Nephron (organoid): ENCODE data around the gene TMPRSS13.
"Not testable (repeated sequence)": the region's sequence is repeated elsewhere in the genome, so short reads cannot be mapped to it uniquely, and the experiment has no call there.

Source experiments
- H3K27ac Mint-ChIP-seq, 3 experiments: 2 replicates each; pipeline ENCODE4 v1.8.0; 2020; ENCODE audit warnings: mixed read lengths in 3 of 3, mild to moderate bottlenecking in 2 of 3, moderate library complexity in 1 of 3
- H3K27me3 Mint-ChIP-seq: 2 replicates; pipeline ENCODE4 v1.8.0; 2021; ENCODE audit warnings: low read depth, mild to moderate bottlenecking, moderate library complexity, mixed read lengths
- H3K36me3 Mint-ChIP-seq: 2 replicates; pipeline ENCODE4 v1.8.0; 2020; ENCODE audit warnings: low read depth, mixed read lengths
- H3K4me1 Mint-ChIP-seq: 2 replicates; pipeline ENCODE4 v1.8.0; 2020; ENCODE audit warnings: mixed read lengths
- H3K4me3 Mint-ChIP-seq, 3 experiments: 2 replicates each; pipeline ENCODE4 v1.8.0; 2020; ENCODE audit warnings: mild to moderate bottlenecking in 3 of 3, mixed read lengths in 3 of 3, moderate library complexity in 2 of 3
- H3K9me3 Mint-ChIP-seq: 2 replicates; pipeline ENCODE4 v1.8.0; 2020; ENCODE audit warnings: mixed read lengths
- CTCF ChIP-seq, 3 experiments: fragments of 200-600 bp; sonication (generic); IDR thresholded peaks; one replicate each; pipeline ENCODE4 v1.5.0; 2021; ENCODE audit warnings: antibody characterized with exemption in 3 of 3; ENCODE audit not compliant: unreplicated experiment in 3 of 3

TMPRSS13 gene

GRCh38 chr11:117953024-117953671 lies 23.9 kb upstream of the TMPRSS13 start:
- no peak for TF ChIP-seq CTCF (IDR thresholded peaks at IDR 0.05; ENCODE audit: unreplicated experiment in 3 of 3)
- Mint-ChIP-seq H3K4me1 (no peaks in the 10 kb centered on the region), H3K9me3 (peaks cover 18% of the 10 kb centered on the region), H3K4me3 (no peak overlapping the region), H3K27ac (no peak overlapping the region), H3K27me3 (peaks cover 11% of the 10 kb centered on the region), H3K36me3 (no peaks in the 10 kb centered on the region)

GRCh38 chr11:117950993-117951961 lies 22.1 kb upstream of the TMPRSS13 start:
- no peak overlapping the region for H3K4me3 Mint-ChIP-seq
- H3K36me3 Mint-ChIP-seq, result no peaks in the 10 kb centered on the region
- H3K9me3 Mint-ChIP-seq, result peaks cover 3% of the 10 kb centered on the region
- H3K4me1 Mint-ChIP-seq, result no peaks in the 10 kb centered on the region
- H3K27ac Mint-ChIP-seq, result no peak overlapping the region
- no peak for TF ChIP-seq CTCF (IDR thresholded peaks at IDR 0.05; ENCODE audit: unreplicated experiment in 3 of 3)
- peaks cover 11% of the 10 kb centered on the region for H3K27me3 Mint-ChIP-seq

GRCh38 chr11:117950301-117950700 lies 21.1 kb upstream of the TMPRSS13 start:
- Mint-ChIP-seq H3K27me3 (peaks cover 11% of the 10 kb centered on the region), H3K9me3 (no peaks in the 10 kb centered on the region), H3K4me1 (no peaks in the 10 kb centered on the region), H3K27ac (no peak overlapping the region), H3K36me3 (no peaks in the 10 kb centered on the region), H3K4me3 (no peak overlapping the region)
- TF ChIP-seq CTCF (IDR thresholded peaks at IDR 0.05; ENCODE audit: unreplicated experiment in 3 of 3), result peak in 2 of 3 experiments; percentile 30 to 38

- Mint-ChIP-seq H3K4me3 (no peak overlapping the region), H3K27me3 (peaks cover 11% of the 10 kb centered on the region), H3K9me3 (peaks cover under 1% of the 10 kb centered on the region), H3K4me1 (no peaks in the 10 kb centered on the region), H3K27ac (no peak overlapping the region), H3K36me3 (no peaks in the 10 kb centered on the region)
- no peak for TF ChIP-seq CTCF (IDR thresholded peaks at IDR 0.05; ENCODE audit: unreplicated experiment in 3 of 3)
These were observed 19.9 kb upstream of the TMPRSS13 start for GRCh38 chr11:117949062-117949461.

- H3K27ac Mint-ChIP-seq, H3K36me3 Mint-ChIP-seq, H3K27me3 Mint-ChIP-seq, H3K4me3 Mint-ChIP-seq, H3K9me3 Mint-ChIP-seq, H3K4me1 Mint-ChIP-seq: not testable (repeated sequence)
These were observed 19.3 kb upstream of the TMPRSS13 start for GRCh38 chr11:117948466-117948865.

GRCh38 chr11:117947751-117948150 lies 18.5 kb upstream of the TMPRSS13 start:
- peaks cover 11% of the 10 kb centered on the region for H3K9me3 Mint-ChIP-seq
- H3K36me3 Mint-ChIP-seq, H3K4me3 Mint-ChIP-seq, H3K27ac Mint-ChIP-seq, H3K4me1 Mint-ChIP-seq, H3K27me3 Mint-ChIP-seq: not testable (repeated sequence)
